GM19438 (cell line): ENCODE data around the gene HTR7.

ENCODE experiments used
- ATAC-seq: cut with Tn5 transposase; IDR thresholded peaks from one replicate; pipeline ENCODE4 v1.9.1; 2021; ENCODE audit warnings: low read depth; ENCODE audit not compliant: unreplicated experiment

The HTR7 gene

GRCh38 chr10:90746829-90747228 lies 111.0 kb downstream of the HTR7 start:
- no peak for ATAC-seq

DNA sequence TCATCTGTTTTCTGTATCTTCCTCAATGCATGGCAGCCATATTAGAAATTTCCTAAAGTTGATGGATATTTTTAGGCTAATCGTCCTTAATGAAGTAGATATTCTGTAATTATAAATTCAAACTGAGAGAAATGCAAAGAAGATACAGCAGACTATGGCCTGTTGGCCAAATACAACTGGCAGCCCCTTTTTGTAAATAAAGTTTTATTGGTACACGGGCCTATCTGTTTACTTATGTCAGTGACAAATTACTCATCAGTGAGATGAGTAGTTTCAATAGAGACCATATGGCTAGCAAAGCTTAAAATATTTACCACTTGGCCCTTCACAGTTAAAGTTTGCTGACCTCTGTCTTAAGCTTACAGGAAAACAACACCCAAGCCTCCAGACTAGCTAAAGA lies 112.3 kb downstream of the HTR7 start:
- ATAC-seq = no peak

- no peak for ATAC-seq
These were observed 114.5 kb downstream of the HTR7 start for GRCh38 chr10:90743291-90743690.

DNA sequence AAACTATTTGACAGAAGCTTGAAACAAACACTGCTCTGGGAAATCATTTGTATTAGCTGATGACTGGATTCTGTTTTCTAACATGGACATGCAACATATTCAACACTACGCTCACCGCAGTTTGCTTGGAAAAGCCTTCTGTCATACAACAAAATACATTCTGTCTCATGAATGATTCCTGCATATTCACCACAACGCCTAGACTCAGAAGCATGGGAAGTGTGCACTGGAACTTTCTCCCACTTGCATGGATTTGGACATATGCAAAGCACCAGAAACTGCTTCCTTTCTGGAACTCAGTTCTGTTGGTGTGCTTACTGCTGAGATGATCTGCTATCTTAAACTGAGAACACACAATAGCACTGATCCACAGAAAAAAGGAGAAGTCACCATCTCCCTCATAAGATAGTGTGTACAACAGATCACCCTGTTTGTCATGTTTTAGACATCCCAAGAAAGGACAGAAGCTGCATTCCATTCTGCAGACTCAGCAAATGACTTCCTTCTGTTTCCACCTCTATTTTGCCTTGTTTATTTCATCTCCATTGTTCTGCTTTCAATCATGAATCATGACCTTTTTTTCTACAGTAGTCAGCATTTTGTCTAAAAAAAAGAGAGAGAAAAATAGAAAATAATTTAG lies 115.8 kb downstream of the HTR7 start:
- ATAC-seq = no peak

GRCh38 chr10:90740265-90740664 lies 117.6 kb downstream of the HTR7 start:
- ATAC-seq = no peak

DNA sequence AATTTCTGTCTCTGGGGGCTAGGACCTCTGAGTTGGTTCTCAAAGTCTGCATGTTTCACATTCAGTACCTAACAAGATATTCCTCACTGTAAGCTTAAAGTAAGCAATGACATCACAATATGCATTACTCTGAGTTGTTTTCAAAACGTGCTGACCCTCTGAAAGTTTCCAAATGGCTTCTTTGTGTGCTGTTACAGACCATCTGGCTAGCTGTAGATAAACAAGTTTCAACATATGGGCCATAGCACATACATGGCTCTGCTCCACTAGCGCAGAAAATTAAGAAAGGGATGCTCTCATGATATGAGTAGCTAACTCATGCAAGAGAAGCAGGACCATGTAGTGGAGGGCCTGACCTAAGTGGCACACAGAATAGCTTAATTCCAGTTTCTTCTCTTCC lies 119.0 kb downstream of the HTR7 start:
- no peak for ATAC-seq

DNA sequence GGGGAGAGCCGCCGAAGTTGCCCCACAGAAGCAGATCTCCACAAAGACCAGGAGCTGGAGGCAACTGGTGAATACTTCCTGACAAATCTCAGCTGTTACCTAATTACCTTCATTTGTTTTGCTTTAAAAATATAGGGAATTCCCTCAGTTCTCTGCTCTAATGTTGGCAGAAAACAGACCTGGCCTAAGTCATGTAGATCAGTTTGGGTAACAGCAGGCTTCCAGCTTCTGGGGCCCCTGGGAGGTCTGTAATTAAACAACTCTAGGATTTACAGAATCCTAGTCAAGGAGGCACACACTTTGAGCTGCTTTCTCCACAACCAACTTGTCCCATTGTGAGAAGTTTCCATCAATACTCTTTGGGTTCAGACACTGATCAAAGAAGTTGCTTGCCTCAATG lies 123.4 kb downstream of the HTR7 start:
- no peak for ATAC-seq

DNA sequence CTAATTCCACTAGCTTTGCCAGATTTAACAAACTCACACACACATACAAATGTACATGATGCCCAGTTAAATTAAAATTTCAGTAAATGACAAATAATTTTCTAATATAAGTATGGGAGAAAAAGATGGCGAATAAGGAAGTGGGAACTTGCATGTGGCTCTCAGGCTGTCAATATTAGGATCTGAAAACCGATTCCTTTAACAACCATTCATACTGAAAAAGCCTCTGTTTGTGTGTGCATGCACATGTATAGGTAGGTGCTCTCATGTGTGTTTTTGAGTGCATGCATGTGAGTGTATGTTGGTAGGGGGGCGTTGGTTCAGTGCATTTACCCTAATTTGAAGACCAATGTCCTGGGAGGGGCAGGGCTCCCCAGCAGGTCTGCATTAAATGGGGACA lies 125.3 kb downstream of the HTR7 start:
- no peak for ATAC-seq

DNA sequence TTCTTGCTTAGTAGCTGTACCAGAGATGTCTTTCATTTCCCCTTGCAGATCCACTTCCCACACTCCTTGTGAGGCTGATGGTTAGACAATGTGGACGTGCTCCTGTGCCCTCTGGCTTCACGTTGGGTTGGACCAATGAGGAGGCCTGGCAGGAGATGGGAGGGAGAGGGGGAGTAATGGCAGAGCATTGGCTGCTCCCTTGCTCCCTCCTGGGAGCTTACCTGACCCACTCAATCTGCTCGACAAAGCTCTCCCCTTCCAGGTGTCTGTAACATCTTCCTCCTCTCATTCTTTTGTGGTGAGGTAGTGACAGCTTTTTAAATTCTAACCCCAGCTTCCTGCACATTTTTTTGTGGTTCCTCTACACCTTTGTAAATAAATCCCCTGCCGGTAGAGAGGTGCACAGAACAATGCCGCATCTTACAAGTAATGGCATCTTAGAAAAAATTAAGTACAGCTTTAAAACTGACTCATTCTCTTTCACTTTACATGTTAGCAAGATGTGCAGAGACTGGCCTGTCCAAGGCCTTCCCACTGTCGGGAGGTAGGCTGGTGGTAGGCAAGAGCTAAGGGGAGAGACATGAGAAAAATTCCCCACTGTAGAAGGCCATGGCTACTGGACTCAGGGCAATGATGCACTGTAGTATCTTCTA lies 134.3 kb downstream of the HTR7 start:
- ATAC-seq = no peak

GRCh38 chr10:90722832-90723231 lies 135.0 kb downstream of the HTR7 start:
- no peak for ATAC-seq

GRCh38 chr10:90718182-90718581 lies 139.7 kb downstream of the HTR7 start:
- ATAC-seq = no peak

GRCh38 chr10:90712529-90712928 lies 145.3 kb downstream of the HTR7 start:
- no peak for ATAC-seq

DNA sequence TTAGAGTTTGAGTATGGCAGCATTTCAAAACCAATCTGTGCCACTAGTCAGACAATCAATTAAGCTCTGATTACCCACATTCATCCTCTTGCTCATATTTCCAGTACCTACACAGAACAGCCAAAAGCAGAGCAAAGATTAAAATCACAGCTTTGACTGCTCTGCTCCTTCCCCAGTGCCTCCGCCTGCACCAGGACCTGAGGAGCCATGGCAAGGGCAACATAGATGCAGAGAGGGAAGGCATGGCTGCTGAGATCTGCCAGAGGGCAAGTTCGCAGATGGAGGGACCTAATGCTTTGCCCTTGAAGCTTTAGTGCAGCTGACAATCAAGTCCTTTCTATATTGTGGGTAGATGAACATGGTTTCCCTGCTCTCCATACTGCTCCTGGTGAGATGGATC lies 148.1 kb downstream of the HTR7 start:
- ATAC-seq = no peak

DNA sequence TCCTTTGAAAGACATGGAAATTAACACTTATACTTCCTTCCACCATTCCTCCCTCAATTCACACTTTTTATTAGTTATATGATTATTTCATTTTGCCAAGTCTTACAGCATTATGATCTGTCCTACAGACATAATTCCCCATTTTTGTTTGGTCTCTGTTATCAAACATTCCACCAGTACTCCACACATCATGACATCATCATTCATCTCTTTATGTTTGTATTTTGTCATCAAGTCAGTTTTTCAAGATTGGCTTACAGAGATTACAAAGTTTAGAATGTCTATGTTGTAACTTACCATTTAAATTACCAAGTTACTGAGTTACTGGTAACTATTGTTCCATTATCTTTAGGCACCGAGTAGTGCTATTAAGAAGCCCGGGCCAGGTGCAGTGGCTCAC lies 150.2 kb downstream of the HTR7 start:
- no peak for ATAC-seq

- no peak for ATAC-seq
These were observed 156.4 kb downstream of the HTR7 start for GRCh38 chr10:90701428-90701827.

- ATAC-seq = no peak
These were observed 161.7 kb downstream of the HTR7 start for GRCh38 chr10:90695915-90696676.
